Stimulated activated CD8-positive, alpha-beta memory T cell treated with anti-CD3 and anti-CD28 coated beads, Interleukin-12 subunit alpha, Interleukin-12 subunit beta, amount 100 ng/mL, for 1 hour (primary cell): ENCODE results near the gene PPP1R3F.

Experiments
- DNase-seq: peaks from one replicate; pipeline ENCODE4 v3.0.0-alpha.2; 2020; ENCODE audit warnings: low read depth

Gene PPP1R3F

GRCh38 chrX:49249071-49249470, 20.5 kb upstream of the PPP1R3F start:
- DNase-seq: no peak

GRCh38 chrX:49249616-49250015, 20.0 kb upstream of the PPP1R3F start:
- DNase-seq: no peak

- DNase-seq: no peak
Measured at GRCh38 chrX:49250066-49250465, 19.5 kb upstream of the PPP1R3F start.

- DNase-seq: no peak
Measured at GRCh38 chrX:49250578-49250977, 19.0 kb upstream of the PPP1R3F start.

GRCh38 chrX:49251325-49251724, 18.3 kb upstream of the PPP1R3F start:
- no peak for DNase-seq

GRCh38 chrX:49254639-49255038, 15.0 kb upstream of the PPP1R3F start:
- DNase-seq: no peak

- DNase-seq: no peak
Measured at GRCh38 chrX:49256268-49256995, 13.2 kb upstream of the PPP1R3F start.

- DNase-seq: no peak
Measured at GRCh38 chrX:49257074-49257790, 12.4 kb upstream of the PPP1R3F start.

GRCh38 chrX:49257846-49258748, 11.5 kb upstream of the PPP1R3F start:
- DNase-seq: no peak

- no peak for DNase-seq
Measured at GRCh38 chrX:49258749-49259124, 10.9 kb upstream of the PPP1R3F start.

GRCh38 chrX:49260221-49260985, 9.2 kb upstream of the PPP1R3F start:
- DNase-seq: no peak

- DNase-seq: no peak
Measured at GRCh38 chrX:49262603-49263002, 7.0 kb upstream of the PPP1R3F start.

GRCh38 chrX:49263631-49264030, 6.0 kb upstream of the PPP1R3F start:
- DNase-seq: no peak

- DNase-seq: no peak
Measured at GRCh38 chrX:49264460-49264859, 5.1 kb upstream of the PPP1R3F start, which contains the start of gene FOXP3. Gene FOXP3 (minus strand): TSS chrX:49264710. CDS start chrX:49258505, 6,205 bp downstream.

GRCh38 chrX:49266523-49267445, 2.8 kb upstream of the PPP1R3F start:
- DNase-seq: no peak

GRCh38 chrX:49268702-49269009, 937 bp upstream of the PPP1R3F start:
- DNase-seq: no peak

GRCh38 chrX:49269010-49269766, 405 bp upstream of the PPP1R3F start:
- peak; percentile 87 for DNase-seq

- DNase-seq: no peak
Measured at GRCh38 chrX:49270249-49270921, 792 bp downstream of the PPP1R3F start.

- no peak for DNase-seq
Measured at GRCh38 chrX:49271341-49271740, 1.7 kb downstream of the PPP1R3F start.

GRCh38 chrX:49272421-49272820, 2.8 kb downstream of the PPP1R3F start:
- no peak for DNase-seq
